CD4-positive, alpha-beta T cell (primary cell): ENCODE results near the gene ACER1. TPM values are rescaled to one million over a fixed set of nuclear protein-coding genes. Genes with fewer than 3 reads are reported as not detected.

ENCODE experiments used
- ATAC-seq: fragments of 200-7000 bp; cut with Tn5 transposase; one replicate; pipeline ENCODE4 v1.10.0; 2022; ENCODE audit warnings: mild to moderate bottlenecking; ENCODE audit not compliant: poor library complexity
- CTCF ChIA-PET: fragments of 350-600 bp; sonication (Branson Sonifier 250); formaldehyde crosslinking; loops from one replicate; lab custom pipeline; 2021; ENCODE audit warnings: antibody characterized with exemption, inconsistent platforms; lab: Charles Lee
- POLR2A ChIA-PET: fragments of 350-600 bp; sonication (Branson Sonifier 250); formaldehyde crosslinking; loops from one replicate; lab custom pipeline; 2021; ENCODE audit warnings: antibody characterized with exemption, inconsistent platforms; lab: Charles Lee
- DNase-seq, 14 experiments: peaks; one replicate each; pipeline ENCODE4 v3.0.0-alpha.2; 2013 to 2020; ENCODE audit warnings: mixed read lengths in 2 of 14
- H3K27ac ChIP-seq, 2 donors: one replicate each; pipeline versions ENCODE4 v1.5.1 to v1.7.0; 2013; ENCODE audit warnings: low read length in 2 of 2, low read depth in 1 of 2, mild to moderate bottlenecking in 1 of 2
- H3K27me3 ChIP-seq, 2 experiments: 1 replicate in 1 of 2; 2 replicates in 1 of 2; pipeline versions ENCODE4 v1.6.1 to v1.7.0; 2013; ENCODE audit warnings: low read length in 2 of 2, control low read depth in 1 of 2, mild to moderate bottlenecking in 1 of 2, moderate library complexity in 1 of 2; ENCODE audit not compliant: insufficient read depth in 2 of 2, control insufficient read depth in 1 of 2
- H3K36me3 ChIP-seq: one replicate; pipeline ENCODE4 v1.6.1; 2013; ENCODE audit warnings: low read length, control low read depth; ENCODE audit not compliant: insufficient read depth
- H3K4me1 ChIP-seq: one replicate; pipeline ENCODE4 v1.6.1; 2013; ENCODE audit warnings: low read length, control low read depth; ENCODE audit not compliant: insufficient read depth
- H3K4me3 ChIP-seq: one replicate; pipeline ENCODE4 v1.5.1; 2013; ENCODE audit warnings: mild to moderate bottlenecking, low read length, moderate library complexity
- H3K9me3 ChIP-seq, 2 experiments: 1 replicate in 1 of 2; 2 replicates in 1 of 2; pipeline versions ENCODE4 v1.6.1 to v1.7.0; 2013; ENCODE audit warnings: low read length in 2 of 2, mild to moderate bottlenecking in 2 of 2, control low read depth in 1 of 2, moderate library complexity in 1 of 2; ENCODE audit not compliant: control insufficient read depth in 1 of 2, insufficient read depth in 1 of 2
- H3K27ac Mint-ChIP-seq: one replicate; pipeline ENCODE4 v1.8.0; 2020; ENCODE audit warnings: mixed read lengths
- H3K27me3 Mint-ChIP-seq: one replicate; pipeline ENCODE4 v1.8.0; 2021; ENCODE audit warnings: mixed read lengths
- H3K36me3 Mint-ChIP-seq: one replicate; pipeline ENCODE4 v1.8.0; 2021; ENCODE audit warnings: low read depth, mixed read lengths
- H3K4me1 Mint-ChIP-seq: one replicate; pipeline ENCODE4 v1.8.0; 2021; ENCODE audit warnings: low read depth, mixed read lengths
- H3K4me3 Mint-ChIP-seq: one replicate; pipeline ENCODE4 v1.8.0; 2020; ENCODE audit warnings: mild to moderate bottlenecking, mixed read lengths
- H3K9me3 Mint-ChIP-seq: one replicate; pipeline ENCODE4 v1.8.0; 2020; ENCODE audit warnings: mixed read lengths
- intact Hi-C, 2 experiments: fragments of 100-400 bp; cut with DNase I in 1 of 2; cut with micrococcal nuclease in 1 of 2; formaldehyde crosslinking; loops; one replicate each; pipeline versions ENCODE4 v1.15.1 to v1.9.0; 2023 to 2025; cut with DNase I, micrococcal nuclease
- total RNA-seq, 174 experiments: library from RNA in 2 of 174; stranded (reverse) in 2 of 174; gene quantifications; one replicate each; pipeline ENCODE4 v1.2.3 and lab custom pipeline; 2021 to 2026
- TF ChIP-seq, protein P1 (sequence below): fragments of 200-600 bp; IDR thresholded peaks from one replicate; pipeline ENCODE4 v1.8.0; 2022; ENCODE audit warnings: antibody characterized with exemption, mild to moderate bottlenecking

ACER1 gene
- total RNA-seq, 2 experiments from 2014 or later, result 2.7 to 3.1 TPM

- Mint-ChIP-seq H3K36me3 (peaks cover 6% of the 10 kb centered on the region), H3K9me3 (peaks cover 3% of the 10 kb centered on the region), H3K4me3 (no peak overlapping the region), H3K4me1 (no peaks in the 10 kb centered on the region), H3K27me3 (no peaks in the 10 kb centered on the region), H3K27ac (no peak overlapping the region)
- DNase-seq (no peak), ATAC-seq (no peak)
- no peak overlapping the region for H3K27ac ChIP-seq
- intact Hi-C loops, result no loop called here
- peaks cover 0 to 16% of the 10 kb centered on the region in 2 experiments for H3K9me3 ChIP-seq
- H3K4me1 ChIP-seq, result no peaks in the 10 kb centered on the region
- ChIA-PET CTCF (no interaction called here), POLR2A (no interaction called here)
- no peak overlapping the region for H3K4me3 ChIP-seq
- H3K27me3 ChIP-seq, result no peaks in the 10 kb centered on the region
- TF ChIP-seq, protein P1, sequence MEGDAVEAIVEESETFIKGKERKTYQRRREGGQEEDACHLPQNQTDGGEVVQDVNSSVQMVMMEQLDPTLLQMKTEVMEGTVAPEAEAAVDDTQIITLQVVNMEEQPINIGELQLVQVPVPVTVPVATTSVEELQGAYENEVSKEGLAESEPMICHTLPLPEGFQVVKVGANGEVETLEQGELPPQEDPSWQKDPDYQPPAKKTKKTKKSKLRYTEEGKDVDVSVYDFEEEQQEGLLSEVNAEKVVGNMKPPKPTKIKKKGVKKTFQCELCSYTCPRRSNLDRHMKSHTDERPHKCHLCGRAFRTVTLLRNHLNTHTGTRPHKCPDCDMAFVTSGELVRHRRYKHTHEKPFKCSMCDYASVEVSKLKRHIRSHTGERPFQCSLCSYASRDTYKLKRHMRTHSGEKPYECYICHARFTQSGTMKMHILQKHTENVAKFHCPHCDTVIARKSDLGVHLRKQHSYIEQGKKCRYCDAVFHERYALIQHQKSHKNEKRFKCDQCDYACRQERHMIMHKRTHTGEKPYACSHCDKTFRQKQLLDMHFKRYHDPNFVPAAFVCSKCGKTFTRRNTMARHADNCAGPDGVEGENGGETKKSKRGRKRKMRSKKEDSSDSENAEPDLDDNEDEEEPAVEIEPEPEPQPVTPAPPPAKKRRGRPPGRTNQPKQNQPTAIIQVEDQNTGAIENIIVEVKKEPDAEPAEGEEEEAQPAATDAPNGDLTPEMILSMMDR, result no peak
- no peaks in the 10 kb centered on the region for H3K36me3 ChIP-seq
Observed at GRCh38 chr19:6313398-6313969, 19.9 kb downstream of the ACER1 start.

- Histone ChIP-seq H3K36me3 (no peaks in the 10 kb centered on the region), H3K4me1 (no peaks in the 10 kb centered on the region), H3K4me3 (no peak overlapping the region), H3K27ac (no peak overlapping the region), H3K27me3 (no peaks in the 10 kb centered on the region), H3K9me3 (peaks cover 0 to 16% of the 10 kb centered on the region in 2 experiments)
- CTCF ChIA-PET, result interaction anchor here (0.9 kb wide), 1 partner anchor 17 kb away, joined by 4 read pairs; no protein-coding TSS in a partner anchor
- POLR2A ChIA-PET, result no interaction called here
- Mint-ChIP-seq H3K9me3 (peaks cover 3% of the 10 kb centered on the region), H3K36me3 (peaks cover 2% of the 10 kb centered on the region), H3K27ac (no peak overlapping the region), H3K4me1 (no peaks in the 10 kb centered on the region), H3K27me3 (no peaks in the 10 kb centered on the region), H3K4me3 (no peak overlapping the region)
- TF ChIP-seq, protein P1, result no peak
- ATAC-seq (no peak), DNase-seq (no peak)
- intact Hi-C loops, result no loop called here
Observed at GRCh38 chr19:6312018-6312417, 21.4 kb downstream of the ACER1 start.

DNA sequence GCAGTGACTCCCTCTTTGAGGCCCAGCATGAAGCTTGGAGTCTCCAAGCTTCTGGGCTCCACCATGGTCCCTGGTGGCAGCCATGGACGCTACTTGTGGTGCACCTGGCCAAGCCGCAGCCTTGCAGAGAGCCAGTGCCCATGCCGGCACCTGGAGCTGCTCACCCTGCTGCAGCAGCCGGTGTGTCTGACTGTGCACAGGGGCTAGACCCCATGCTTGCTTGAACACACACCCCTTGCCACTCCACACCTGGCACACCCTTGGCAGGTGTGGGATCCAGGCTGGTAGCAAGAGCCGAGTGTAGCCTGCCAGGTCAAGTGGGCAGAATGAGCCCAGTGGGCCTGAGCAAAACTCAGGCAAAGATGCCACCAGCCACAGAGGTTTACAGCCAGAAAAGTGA lies 35.0 kb downstream of the ACER1 start:
- TF ChIP-seq, protein P1, result no peak
- ChIA-PET CTCF (interaction anchor here (0.5 kb wide), 1 partner anchor 904 kb away, joined by 3 read pairs; no protein-coding TSS in a partner anchor), POLR2A (no interaction called here)
- no peak overlapping the region for H3K27ac Mint-ChIP-seq
- H3K27me3 Mint-ChIP-seq, result no peaks in the 10 kb centered on the region
- Histone ChIP-seq H3K27me3 (no peaks in the 10 kb centered on the region), H3K4me3 (no peak overlapping the region), H3K4me1 (no peaks in the 10 kb centered on the region), H3K36me3 (no peaks in the 10 kb centered on the region), H3K9me3 (peaks cover 6 to 24% of the 10 kb centered on the region in 2 experiments), H3K27ac (no peak overlapping the region)
- no peak overlapping the region for H3K4me3 Mint-ChIP-seq
- H3K4me1 Mint-ChIP-seq, result no peaks in the 10 kb centered on the region
- H3K9me3 Mint-ChIP-seq, result peaks cover 2% of the 10 kb centered on the region
- H3K36me3 Mint-ChIP-seq, result peaks cover 10% of the 10 kb centered on the region
- ATAC-seq (no peak), DNase-seq (no peak)
- intact Hi-C loops, result loop anchor here in 1 of 2 experiments (2.0 kb wide), 1 partner anchor 80 kb away; no protein-coding TSS in a partner anchor
